Lower leg skin (tissue), 3 donors: ENCODE measurements around the gene SVIL.

Experiments used
- CTCF ChIP-seq, 3 donors: fragments of 450-650 bp; IDR thresholded peaks; one replicate each; pipeline ENCODE4 v1.5.1; 2016; ENCODE audit warnings: antibody characterized with exemption in 3 of 3, mild to moderate bottlenecking in 3 of 3, moderate library complexity in 2 of 3
- POLR2A ChIP-seq, 2 donors: fragments of 450-650 bp; IDR thresholded peaks; one replicate each; pipeline ENCODE4 v1.6.1; 2016 to 2017; ENCODE audit warnings: antibody characterized with exemption in 2 of 2, mild to moderate bottlenecking in 1 of 2, moderate library complexity in 1 of 2

- no peak for TF ChIP-seq CTCF (IDR thresholded peaks at IDR 0.05)
- TF ChIP-seq POLR2A (IDR thresholded peaks at IDR 0.05), result no peak
Measured at GRCh38 chr10:29652192-29652591, 17.4 kb upstream of the SVIL start.
